IMR-90 (cell line): ENCODE data around the gene CWC25. TPM values are rescaled to one million over a fixed set of nuclear protein-coding genes. Genes with fewer than 3 reads are reported as not detected.

Source experiments
- ATAC-seq: fragments of 200-7000 bp; cut with Tn5 transposase; 2 replicates; pipeline ENCODE4 v1.9.1; 2020; ENCODE audit warnings: low read depth, mild to moderate bottlenecking, moderate library complexity
- BruUV-seq: library from RNA; stranded (reverse); fragments of 400-500 nt; replicated peaks from 2 replicates; lab custom pipeline; 2021; lab: Mats Ljungman, UMichigan
- CTCF ChIA-PET: fragments of 300-600 bp; formaldehyde crosslinking; extraction: SDS; loops from one replicate; lab custom pipeline; 2021; ENCODE audit warnings: antibody characterized with exemption; lab: Yijun Ruan, JAX
- POLR2A ChIA-PET: fragments of 300-600 bp; sonication (Branson Sonifier 250); formaldehyde crosslinking; loops from one replicate; lab custom pipeline; 2022; ENCODE audit warnings: antibody characterized with exemption; ENCODE audit not compliant: unreplicated experiment; lab: Charles Lee
- DNase-seq: peaks from one replicate; pipeline ENCODE4 v3.0.0; 2013
- H2AFZ ChIP-seq: replicated peaks from 2 replicates; pipeline ENCODE3; 2013; ENCODE audit warnings: low read length, mild to moderate bottlenecking; ENCODE audit not compliant: poor library complexity
- H2AK5ac ChIP-seq: 2 replicates; pipeline ENCODE4 v1.6.1; 2013; ENCODE audit warnings: low read depth, low read length, inconsistent platforms
- H2AK9ac ChIP-seq: replicated peaks from 2 replicates; pipeline ENCODE3; 2013; ENCODE audit warnings: mild to moderate bottlenecking, low read depth, low read length, moderate library complexity; ENCODE audit not compliant: poor library complexity
- H2BK120ac ChIP-seq: 2 replicates; pipeline ENCODE4 v1.6.1; 2013; ENCODE audit warnings: low read depth, low read length, inconsistent platforms
- H2BK15ac ChIP-seq: 3 replicates; pipeline ENCODE4 v1.6.1; 2013; ENCODE audit warnings: low read depth, low read length, inconsistent platforms
- H2BK20ac ChIP-seq: 2 replicates; pipeline ENCODE4 v1.6.1; 2013; ENCODE audit warnings: low read depth, mild to moderate bottlenecking, inconsistent platforms, low read length, moderate library complexity
- H2BK5ac ChIP-seq: 2 replicates; pipeline ENCODE4 v1.6.1; 2013; ENCODE audit warnings: mild to moderate bottlenecking, low read depth, low read length, inconsistent platforms; ENCODE audit not compliant: poor library complexity, severe bottlenecking
- H3K14ac ChIP-seq: replicated peaks from 2 replicates; pipeline ENCODE4 v1.6.1; 2013; ENCODE audit warnings: low read depth, low read length, inconsistent platforms
- H3K18ac ChIP-seq: 2 replicates; pipeline ENCODE4 v1.6.1; 2013; ENCODE audit warnings: low read depth, low read length, control low read depth
- H3K23ac ChIP-seq: 2 replicates; pipeline ENCODE4 v1.6.1; 2013; ENCODE audit warnings: low read depth, low read length, inconsistent platforms
- H3K27ac ChIP-seq: 2 replicates; pipeline ENCODE4 v1.5.1; 2013; ENCODE audit warnings: mild to moderate bottlenecking, control low read depth, low read length; ENCODE audit not compliant: insufficient read depth
- H3K27me3 ChIP-seq: 2 replicates; pipeline ENCODE4 v1.6.1; 2013; ENCODE audit warnings: low read length; ENCODE audit not compliant: control insufficient read depth, insufficient read depth
- H3K36me3 ChIP-seq: 2 replicates; pipeline ENCODE4 v1.6.1; 2013; ENCODE audit warnings: low read length, mixed read lengths; ENCODE audit not compliant: control insufficient read depth, insufficient read depth
- H3K4ac ChIP-seq: 2 replicates; pipeline ENCODE4 v1.6.1; 2013; ENCODE audit warnings: low read depth, low read length, inconsistent platforms
- H3K4me1 ChIP-seq: 2 replicates; pipeline ENCODE4 v1.6.1; 2013; ENCODE audit warnings: low read length, mixed read lengths; ENCODE audit not compliant: control insufficient read depth, insufficient read depth
- H3K4me2 ChIP-seq: 2 replicates; pipeline ENCODE4 v1.6.1; 2013; ENCODE audit warnings: low read depth, mild to moderate bottlenecking, control low read depth, low read length, moderate library complexity
- H3K4me3 ChIP-seq: 2 replicates; pipeline ENCODE4 v1.5.1; 2013; ENCODE audit warnings: low read depth, mild to moderate bottlenecking, control low read depth, low read length, moderate library complexity; ENCODE audit not compliant: insufficient read depth
- H3K56ac ChIP-seq: 2 replicates; pipeline ENCODE4 v1.6.1; 2013; ENCODE audit warnings: low read length, inconsistent platforms; ENCODE audit not compliant: insufficient read depth; ENCODE audit errors: extremely low read depth
- H3K79me1 ChIP-seq, 2 experiments: 2 replicates each; pipeline ENCODE4 v1.6.1; 2013; ENCODE audit warnings: low read length in 2 of 2, inconsistent platforms in 1 of 2, low read depth in 1 of 2
- H3K9ac ChIP-seq: 2 replicates; pipeline ENCODE4 v1.6.1; 2013; ENCODE audit warnings: low read depth, low read length, control low read depth
- H3K9me1 ChIP-seq: 2 replicates; pipeline ENCODE4 v1.6.1; 2013; ENCODE audit warnings: low read length, inconsistent platforms; ENCODE audit not compliant: insufficient read depth
- H3K9me3 ChIP-seq: 2 replicates; pipeline ENCODE4 v1.6.1; 2013; ENCODE audit warnings: low read length; ENCODE audit not compliant: control insufficient read depth, insufficient read depth
- H4K20me1 ChIP-seq: 2 replicates; pipeline ENCODE4 v1.6.1; 2013; ENCODE audit warnings: low read length, inconsistent platforms; ENCODE audit not compliant: insufficient read depth
- H4K5ac ChIP-seq: 2 replicates; pipeline ENCODE4 v1.6.1; 2013; ENCODE audit warnings: mild to moderate bottlenecking, low read depth, low read length, control low read depth
- H4K8ac ChIP-seq, 2 experiments: 2 replicates each; pipeline ENCODE4 v1.6.1; 2013; ENCODE audit warnings: low read depth in 2 of 2, low read length in 2 of 2, control low read depth in 1 of 2, inconsistent platforms in 1 of 2
- H4K91ac ChIP-seq: 2 replicates; pipeline ENCODE4 v1.6.1; 2013; ENCODE audit warnings: low read depth, low read length, inconsistent platforms; ENCODE audit not compliant: insufficient read depth
- BHLHE40 ChIP-seq: fragments of 150-350 bp; IDR thresholded peaks from 2 replicates; pipeline ENCODE4 v1.6.1; 2016; ENCODE audit warnings: mild to moderate bottlenecking, low read depth, low read length
- CTCF ChIP-seq: conservative IDR thresholded peaks from 2 replicates; pipeline ENCODE4 v1.5.1; 2012; ENCODE audit warnings: mild to moderate bottlenecking, low read depth, low read length, improper control_type of control experiment
- MAZ ChIP-seq: IDR thresholded peaks from 2 replicates; pipeline ENCODE4 v1.6.1; 2012; ENCODE audit warnings: low read depth, mild to moderate bottlenecking, low read length, improper control_type of control experiment, moderate library complexity, borderline replicate concordance
- MXI1 ChIP-seq: IDR thresholded peaks from 2 replicates; pipeline ENCODE4 v1.6.1; 2012; ENCODE audit warnings: low read depth, mild to moderate bottlenecking, low read length, moderate library complexity, borderline replicate concordance
- POLR2A ChIP-seq: IDR thresholded peaks from 2 replicates; pipeline ENCODE4 v1.6.1; 2012; ENCODE audit warnings: mild to moderate bottlenecking, low read depth, low read length
- USF2 ChIP-seq: fragments of 150-350 bp; IDR thresholded peaks from 2 replicates; pipeline ENCODE4 v1.6.1; 2017; ENCODE audit warnings: mild to moderate bottlenecking, antibody characterized with exemption, low read length, low read depth
- WGBS, 2 experiments: methylation state at CpG; one replicate each; pipeline versions ENCODE4 v1.1.5 to v1.1.7; 2013; ENCODE audit warnings: missing lambda C conversion rate in 2 of 2; ENCODE audit not compliant: insufficient read length in 1 of 2; ENCODE audit errors: extremely low coverage in 2 of 2; 5-methylcytosine and 5-hydroxymethylcytosine counted together
- dilution Hi-C: fragments of 300-500 bp; cut with HindIII; formaldehyde crosslinking; loops from one replicate; pipeline ENCODE4 v1.14.3; 2018; ENCODE audit warnings: low sequenced_read_pairs; ENCODE audit not compliant: unreplicated experiment
- in situ Hi-C: fragments of 300-500 bp; cut with MboI; formaldehyde crosslinking; loops from 3 replicates; pipeline ENCODE4 v1.14.3; 2019; ENCODE audit warnings: low sequenced_read_pairs, inconsistent platforms, mixed read lengths
- intact Hi-C: fragments of 100-400 bp; cut with micrococcal nuclease; formaldehyde crosslinking; loops from 2 replicates; pipeline ENCODE4 v1.10.0; 2022
- polyA plus RNA-seq, 3 experiments: library from polyadenylated mRNA; depleted of rRNA; stranded (reverse); fragments of >200 nt; gene quantifications; 2 replicates each; pipeline ENCODE4 v1.2.3, GENCODE V29; 2012; ENCODE audit warnings: low replicate concordance in 1 of 3
- total RNA-seq: library from RNA; depleted of rRNA; stranded (reverse); fragments of >200 nt; gene quantifications from 2 replicates; pipeline ENCODE4 v1.2.3, GENCODE V29; 2012

Gene CWC25
- total and polyA plus RNA-seq, 2 of the 4 experiments (the other 2 are of a cell fraction), result 9.1 to 16.1 TPM

DNA sequence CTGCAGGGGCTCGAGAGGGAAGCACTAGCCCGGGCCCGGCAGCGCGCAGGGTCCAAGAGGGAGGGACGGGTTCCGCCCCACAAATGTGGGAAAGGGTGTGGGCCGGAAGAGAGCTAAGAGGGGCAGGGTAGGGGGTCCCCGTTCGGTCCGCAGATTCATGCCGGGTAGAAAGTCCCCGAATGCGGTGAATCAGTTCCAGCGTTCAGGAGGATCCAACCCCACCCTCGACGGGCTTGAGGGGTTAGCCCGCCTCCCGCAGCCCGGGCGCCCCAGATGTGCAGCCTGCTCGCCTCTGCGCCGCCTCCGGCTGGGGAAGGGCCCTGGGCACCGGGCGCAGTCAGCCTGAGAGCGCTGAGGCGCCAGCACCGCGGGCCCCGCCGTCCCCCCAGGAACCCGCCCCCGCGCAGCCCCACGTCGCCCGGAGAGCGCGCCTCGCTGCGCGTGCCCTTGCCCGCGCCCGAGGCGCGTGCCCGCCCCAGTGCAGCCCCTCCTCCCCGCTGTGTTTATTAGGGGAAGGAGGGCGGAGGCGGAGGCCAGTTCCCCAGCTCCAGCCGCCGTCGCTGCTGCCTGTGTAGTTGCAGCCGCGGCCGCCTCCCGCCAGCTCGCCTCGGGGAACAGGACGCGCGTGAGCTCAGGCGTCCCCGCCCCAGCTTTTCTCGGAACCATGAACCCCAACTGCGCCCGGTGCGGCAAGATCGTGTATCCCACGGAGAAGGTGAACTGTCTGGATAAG is 44.6 kb upstream of the CWC25 start, which contains the start of gene LASP1:
LASP1 (plus strand) TSS at position 533 of the 733 bp plus-strand sequence; CDS start at position 665, 132 bp downstream.
- in situ Hi-C loops, result no loop called here
- 0% methylated on average over 23 of the region's 73 CpGs; no CpG with 5 or more reads in 1 of the 2 experiments for WGBS, 2 experiments
- BruUV-seq, result no TSS peak

More for the DNA sequence above, 44.6 kb upstream of the CWC25 start, which contains the start of gene LASP1:
- H2AFZ ChIP-seq, result peak within 1 kb of the TSS; percentile 95
- peak within 1 kb of the TSS; percentile 90 for H2BK5ac ChIP-seq
- H3K9ac ChIP-seq, result peak within 1 kb of the TSS; percentile 97
- peaks cover 31% of the 10 kb centered on the region for H3K9me1 ChIP-seq
- H3K79me1 ChIP-seq, result peaks cover 0 to 39% of the 10 kb centered on the region in 2 experiments; a peak in 2 of 4 replicates
- H3K23ac ChIP-seq, result peak within 1 kb of the TSS; percentile 97
- DNase-seq (peak; percentile 87), ATAC-seq (peak; percentile 58)
- intact Hi-C loops, result loop anchor here (1.0 to 5.0 kb wide), 4 partner anchors 13 to 284 kb away; partner anchors contain the start of gene PSMB3
- peak within 1 kb of the TSS; percentile 92; the same call in 1 of the 3 replicates for H2BK15ac ChIP-seq
- dilution Hi-C loops, result no loop called here
- H4K91ac ChIP-seq, result peak within 1 kb of the TSS; percentile 91
- peak within 1 kb of the TSS; percentile 91 for H2BK120ac ChIP-seq
- peak within 1 kb of the TSS; percentile 100 for H2AK9ac ChIP-seq
- H3K9me3 ChIP-seq, result no peaks in the 10 kb centered on the region
- peak within 1 kb of the TSS; percentile 98 for H3K56ac ChIP-seq
- peak within 1 kb of the TSS; percentile 74 for H2BK20ac ChIP-seq
- no peaks in the 10 kb centered on the region for H3K27me3 ChIP-seq
- H3K4me1 ChIP-seq, result peaks cover 31% of the 10 kb centered on the region
- H2AK5ac ChIP-seq, result peak within 1 kb of the TSS; percentile 96
- H4K20me1 ChIP-seq, result peaks cover 42% of the 10 kb centered on the region
- ChIA-PET CTCF (interaction anchor here (0.6 to 0.8 kb wide), 2 partner anchors 16 to 94 kb away, joined by 5 to 6 read pairs; partner anchors contain the start of gene RPL23), POLR2A (interaction anchor here (0.6 to 1.3 kb wide), 4 partner anchors 8 to 55 kb away, joined by 4 to 8 read pairs (median 4); partner anchors contain the start of genes LASP1NB and RPL23)
- peak within 1 kb of the TSS; percentile 96 for H3K27ac ChIP-seq
- TF ChIP-seq USF2 (peak; percentile 61), MXI1 (peak; percentile 82), MAZ (peak; percentile 94), POLR2A (peak; percentile 98), BHLHE40 (peak; percentile 27; the same call in 1 of the 2 replicates), CTCF (no peak)
- peaks cover 26% of the 10 kb centered on the region for H3K36me3 ChIP-seq
- peak within 1 kb of the TSS; percentile 80 for H4K5ac ChIP-seq
- peak within 1 kb of the TSS; percentile 96 for H3K14ac ChIP-seq
- peak within 1 kb of the TSS; percentile 83 for H3K18ac ChIP-seq
- H3K4me2 ChIP-seq, result peak within 1 kb of the TSS; percentile 94
- H3K4ac ChIP-seq, result peak within 1 kb of the TSS; percentile 97
- H3K4me3 ChIP-seq, result peak within 1 kb of the TSS; percentile 90
- peak within 1 kb of the TSS; percentile 81 to 94 for H4K8ac ChIP-seq
